GM18502 (cell line): ENCODE results near the gene OXCT2.
"Not testable (repeated sequence)": the region's sequence is repeated elsewhere in the genome, so short reads cannot be mapped to it uniquely, and the experiment has no call there.

ENCODE experiments used
- ATAC-seq: cut with Tn5 transposase; IDR thresholded peaks from one replicate; pipeline ENCODE4 v1.9.1; 2021; ENCODE audit warnings: mild to moderate bottlenecking; ENCODE audit not compliant: unreplicated experiment, poor library complexity

OXCT2 gene

DNA sequence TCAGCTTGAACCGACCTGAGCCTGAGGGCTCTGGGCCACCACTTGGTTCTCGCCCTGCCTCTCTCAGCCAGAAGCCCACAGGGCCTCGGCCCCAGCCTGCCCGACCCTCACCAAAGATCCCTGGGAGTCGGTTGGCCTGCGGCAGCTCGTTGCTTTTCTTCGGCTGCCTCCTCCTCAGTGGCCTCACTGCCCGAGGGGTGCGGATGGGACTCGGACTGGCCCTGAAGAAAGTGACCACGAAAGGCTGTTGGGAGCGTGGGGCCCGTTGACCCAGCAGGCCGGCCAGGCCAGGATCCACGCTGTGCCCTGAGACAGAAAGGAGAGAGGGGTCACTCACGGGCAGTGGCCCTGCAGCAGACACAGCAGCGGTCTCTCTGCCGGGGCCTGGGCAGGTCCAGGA, 6.6 kb downstream of the OXCT2 start:
- not testable (repeated sequence) for ATAC-seq

DNA sequence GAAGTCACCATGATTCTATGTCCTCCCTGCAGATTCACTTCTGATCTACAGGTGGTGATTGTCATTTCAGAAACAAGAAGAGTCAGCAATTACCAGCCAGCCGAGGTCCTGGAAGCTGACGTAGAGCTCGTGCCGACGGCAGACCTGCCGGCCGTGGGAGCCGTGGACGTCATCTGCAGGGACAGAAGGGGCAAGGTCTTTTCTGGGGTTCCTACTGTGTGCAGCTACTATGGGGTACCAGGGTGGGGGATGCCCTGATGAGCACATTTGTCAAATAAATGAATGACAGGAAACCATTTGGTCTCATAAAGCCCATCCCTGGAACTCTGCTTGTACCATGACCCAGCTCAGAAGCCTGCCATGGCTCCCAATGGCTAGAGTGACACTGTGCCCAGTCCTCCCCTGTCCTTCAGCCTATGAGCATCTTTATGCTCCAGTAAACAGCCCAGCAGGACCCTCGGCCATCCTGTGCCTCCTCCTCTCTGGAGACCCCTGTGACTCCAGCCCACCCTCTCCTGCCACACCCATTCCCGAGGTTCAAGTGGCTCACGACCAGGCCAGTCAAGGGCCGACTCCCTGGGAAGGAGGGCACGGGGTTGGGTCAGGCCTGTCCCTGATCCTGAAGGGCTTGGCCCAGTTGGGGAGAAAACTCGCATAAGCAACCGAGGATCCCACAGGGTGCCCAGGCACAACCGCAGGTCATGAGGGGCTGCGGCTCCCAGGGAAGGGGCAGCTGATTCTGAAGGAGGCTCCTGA, 7.4 kb downstream of the OXCT2 start:
- ATAC-seq = not testable (repeated sequence)

DNA sequence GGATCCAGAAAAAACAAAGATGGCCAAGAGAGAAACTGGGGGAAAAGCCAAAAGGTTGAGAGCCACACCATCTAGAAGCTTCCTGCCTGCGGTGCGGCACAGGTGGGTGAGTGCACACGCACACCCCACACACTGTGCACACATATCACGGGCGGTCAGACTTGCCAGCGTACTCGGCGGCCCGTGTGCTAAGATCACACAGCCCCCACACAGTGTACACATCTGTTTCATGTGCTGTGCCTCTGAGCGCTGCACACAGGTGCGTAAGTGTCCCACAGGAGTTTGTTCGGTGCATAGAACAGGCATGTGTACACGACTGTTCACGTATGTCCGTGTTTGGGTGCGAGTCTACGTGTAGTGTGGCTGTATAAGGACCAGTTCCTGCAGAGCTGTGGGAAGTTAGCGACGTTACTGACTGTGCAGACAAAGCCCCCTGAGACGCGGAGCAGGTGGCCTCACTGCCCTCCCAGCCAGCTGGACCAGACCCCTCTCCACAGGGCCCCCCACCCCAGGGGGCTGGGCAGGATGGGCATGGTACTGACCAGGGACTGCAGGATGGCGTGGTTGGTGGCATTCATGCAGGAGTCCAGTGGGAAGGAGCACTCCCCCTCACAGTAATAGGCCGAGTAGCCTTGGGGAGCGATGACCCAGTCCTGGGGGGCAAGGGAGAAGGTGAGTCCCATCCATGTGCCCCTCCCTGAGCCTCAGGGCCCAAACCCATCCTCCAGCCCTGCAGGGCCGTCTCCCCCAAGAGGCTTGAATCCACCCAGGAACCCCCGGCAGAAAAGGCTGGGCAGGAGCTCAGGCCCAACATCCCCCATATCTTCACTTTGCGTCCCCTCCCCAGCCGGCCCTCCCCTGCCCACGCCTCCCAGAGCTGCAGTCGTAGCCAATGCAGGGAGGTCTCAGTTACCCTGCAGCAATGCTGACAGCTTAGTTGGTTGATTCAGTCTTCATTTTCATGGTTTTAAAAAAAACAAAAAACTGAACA, 8.3 kb downstream of the OXCT2 start:
- ATAC-seq = no peak

DNA sequence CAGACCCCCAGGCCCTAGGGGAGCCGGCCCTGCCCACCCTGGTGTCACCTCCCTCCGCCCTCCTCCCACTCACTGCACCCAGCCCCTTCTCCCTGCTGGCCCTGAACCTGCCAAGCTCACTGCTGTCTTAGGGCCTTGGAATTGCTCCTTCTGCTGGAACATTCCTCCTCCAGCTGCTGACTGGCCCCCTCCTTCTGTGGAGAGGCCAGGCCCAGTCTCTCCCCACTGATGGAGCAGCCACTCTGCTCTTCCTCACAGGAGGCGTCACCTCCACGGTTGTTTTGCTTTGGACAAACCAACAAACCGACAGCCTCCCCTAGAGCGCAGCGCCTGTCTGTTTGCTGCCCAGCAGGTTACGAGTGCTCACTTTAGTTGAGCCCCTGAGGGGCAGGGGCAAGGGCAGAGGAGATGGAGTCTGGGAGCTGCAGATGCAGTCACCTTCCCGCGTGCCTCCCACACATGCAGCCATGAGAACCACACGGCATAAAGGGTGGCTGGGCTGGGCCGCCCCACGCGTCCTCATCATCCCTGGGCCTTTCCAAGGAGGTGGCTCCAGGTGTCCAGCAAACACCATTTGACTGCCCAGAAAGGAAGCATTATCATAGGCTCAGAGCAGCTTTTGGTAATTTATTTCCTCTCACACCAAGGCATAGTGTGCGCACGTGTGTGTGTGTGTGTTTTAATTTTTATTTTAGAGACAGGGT, 9.4 kb downstream of the OXCT2 start:
- ATAC-seq = no peak

DNA sequence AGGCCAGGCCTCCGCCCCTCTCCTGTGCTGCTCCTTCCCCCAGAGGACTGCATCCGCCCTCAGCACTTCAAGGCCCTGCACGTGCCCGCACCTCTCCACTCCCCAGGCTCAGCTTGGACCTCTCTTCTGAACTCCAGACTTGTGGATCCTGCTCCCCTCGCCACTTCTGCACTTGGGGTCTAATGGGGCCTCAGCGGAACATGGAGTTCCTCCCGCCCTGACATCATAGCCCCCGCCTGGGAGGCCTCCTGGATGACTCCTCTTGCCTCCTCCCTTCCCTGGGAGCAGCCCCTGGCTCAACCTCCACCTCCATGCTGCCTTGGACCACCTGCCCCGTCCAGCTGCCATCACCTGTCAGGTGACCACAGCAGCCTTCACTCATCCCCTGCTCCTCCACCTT, 10.1 kb downstream of the OXCT2 start:
- ATAC-seq = no peak

DNA sequence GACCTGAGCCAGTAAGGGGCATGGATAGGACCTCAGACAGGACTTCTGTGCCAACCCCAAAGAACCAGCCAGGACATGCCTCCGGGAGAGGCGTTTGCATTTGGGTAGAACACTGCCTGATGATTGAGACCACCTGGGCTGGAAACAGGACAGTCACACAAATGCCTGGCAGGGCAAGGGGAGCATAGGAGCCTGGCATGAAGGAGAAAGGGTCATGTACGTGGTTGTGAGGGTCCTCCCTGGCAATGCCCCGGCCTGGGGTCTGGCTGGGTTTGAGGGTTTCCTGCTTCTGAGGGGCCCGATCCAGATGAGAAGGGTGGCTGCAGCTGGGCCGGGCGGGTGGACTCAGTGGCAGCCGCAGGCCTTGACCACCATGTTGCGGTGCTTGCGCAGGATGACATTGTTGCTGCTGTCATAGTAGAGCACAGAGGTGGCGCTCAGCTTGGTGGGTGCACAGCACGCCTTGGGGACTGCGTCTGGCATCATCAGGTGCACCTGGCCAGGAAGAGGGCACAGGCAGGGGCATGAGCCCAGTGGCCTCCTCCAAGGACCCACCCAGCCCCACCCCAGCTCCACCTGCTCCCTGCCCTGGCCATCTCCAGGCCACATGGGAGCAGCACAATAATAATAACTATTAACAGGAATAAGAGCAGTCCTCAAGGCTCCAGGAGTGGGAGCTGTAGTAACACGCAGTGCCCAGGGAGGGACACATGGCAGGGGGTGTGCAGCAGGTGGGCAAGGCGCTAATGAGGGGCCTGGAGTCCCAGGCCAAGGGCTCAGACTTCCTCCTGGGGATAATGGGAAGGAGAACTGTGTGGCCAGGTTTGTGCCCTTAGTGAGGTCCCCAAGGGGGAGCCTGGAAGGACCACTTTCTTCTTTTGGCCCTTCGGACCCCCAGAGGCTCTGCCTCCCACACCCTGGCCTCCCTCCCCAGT, 10.8 kb downstream of the OXCT2 start:
- ATAC-seq = no peak

DNA sequence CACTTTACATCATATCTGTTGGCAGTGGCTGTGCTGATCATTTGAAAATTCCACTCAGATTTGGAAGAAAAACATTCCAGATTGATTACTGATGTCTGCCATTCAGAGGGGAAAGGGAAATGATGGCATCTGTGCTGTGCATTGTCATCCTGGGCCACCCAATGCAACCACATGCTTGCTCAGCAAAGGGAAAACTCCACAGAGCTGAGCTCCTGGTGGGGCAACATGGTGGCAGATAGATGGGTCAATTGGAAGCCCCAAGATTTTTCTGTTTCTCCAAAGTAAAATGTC, 11.8 kb downstream of the OXCT2 start:
- ATAC-seq = no peak

DNA sequence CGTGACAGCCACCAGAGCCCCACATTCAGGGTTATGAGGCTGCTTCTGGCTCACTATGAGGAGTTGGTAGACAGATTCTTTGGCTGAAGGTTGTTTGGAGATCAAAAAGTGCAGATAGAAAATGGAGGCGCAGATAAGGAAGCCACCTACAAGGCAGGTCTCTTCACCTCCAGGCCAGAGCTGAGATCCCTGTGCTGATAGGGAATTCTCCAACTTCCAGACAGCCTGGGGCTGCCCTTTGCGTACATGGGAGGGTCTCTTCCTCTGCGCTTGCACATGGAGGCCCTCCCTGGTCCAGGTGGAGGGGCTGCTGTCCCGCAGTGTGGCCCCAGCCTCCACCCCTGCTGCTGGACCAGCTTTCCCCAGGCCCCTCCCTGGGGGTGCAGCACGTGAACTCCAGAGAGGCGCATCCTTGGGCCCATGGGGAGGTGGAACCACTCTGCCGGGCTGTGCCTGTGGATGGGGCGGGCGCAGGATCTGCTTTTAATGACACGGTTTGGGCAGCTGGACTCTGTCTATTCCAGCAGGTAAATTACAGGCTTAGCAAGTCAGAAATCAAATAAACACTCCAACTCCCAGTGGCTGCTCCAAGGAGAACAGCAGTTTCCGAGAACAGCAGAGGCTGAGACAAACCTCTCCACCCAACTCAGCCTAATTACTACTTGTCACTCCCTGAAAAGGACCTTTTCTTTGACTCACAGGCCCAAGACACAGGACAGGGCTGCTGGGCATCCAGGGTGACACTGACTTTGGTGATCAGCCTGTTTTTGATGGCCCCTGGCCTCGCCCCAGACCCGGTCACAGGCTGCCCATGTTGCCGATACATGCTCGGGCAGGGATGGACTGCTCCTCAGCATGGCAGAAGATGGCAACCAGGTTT, 12.4 kb downstream of the OXCT2 start:
- ATAC-seq = no peak

DNA sequence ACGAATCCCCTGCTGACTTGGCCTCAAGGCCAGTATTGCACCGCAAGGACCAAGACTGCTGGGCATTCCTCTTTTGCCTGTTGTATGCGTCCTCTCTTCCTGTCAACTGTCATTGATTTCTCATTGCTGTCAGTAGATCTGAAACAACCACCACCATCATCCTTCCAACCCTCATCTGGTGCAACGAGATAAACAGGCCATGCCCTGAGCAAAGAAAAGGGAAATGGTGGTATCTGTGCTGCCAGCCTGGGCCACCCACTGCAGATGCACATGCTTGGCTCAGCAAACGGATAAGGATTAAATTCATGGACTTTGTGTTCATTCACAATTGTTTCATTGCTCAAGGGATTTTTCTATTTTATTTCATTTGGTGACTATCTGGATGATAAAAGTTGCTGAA, 13.6 kb downstream of the OXCT2 start:
- no peak for ATAC-seq

DNA sequence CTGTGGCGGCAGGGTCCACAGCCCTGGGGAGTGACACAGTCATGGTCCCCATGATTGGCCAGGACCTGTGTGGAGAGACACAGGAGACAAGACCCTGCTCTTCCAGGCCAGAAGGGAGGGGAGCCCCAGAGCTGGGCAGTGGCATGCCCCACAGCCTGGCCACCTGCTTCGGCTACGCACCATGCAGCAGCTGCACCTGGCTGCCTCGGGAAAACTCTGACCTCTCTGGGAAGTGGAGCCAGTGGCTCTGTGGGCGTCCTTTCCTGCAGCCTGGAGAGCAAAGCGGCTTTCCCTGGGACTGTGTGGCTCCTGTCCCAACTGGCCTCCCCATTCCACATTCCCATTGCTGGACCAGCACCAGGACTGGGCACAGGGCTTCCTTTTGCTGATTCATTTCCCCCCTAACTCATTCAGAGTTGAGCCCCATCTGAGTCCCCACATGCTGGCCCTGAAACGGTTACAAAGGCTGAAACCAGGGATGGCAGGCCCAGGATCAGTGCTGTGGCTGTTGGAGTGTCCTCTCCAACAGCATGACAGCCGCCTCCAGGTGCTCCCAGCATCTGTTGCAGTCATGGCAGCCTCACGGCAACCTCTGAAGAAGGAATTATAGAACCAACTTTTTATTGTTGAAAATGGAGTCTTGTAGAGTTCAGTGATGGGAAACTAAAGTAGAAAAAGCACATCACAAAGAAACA, 15.0 kb downstream of the OXCT2 start:
- no peak for ATAC-seq

DNA sequence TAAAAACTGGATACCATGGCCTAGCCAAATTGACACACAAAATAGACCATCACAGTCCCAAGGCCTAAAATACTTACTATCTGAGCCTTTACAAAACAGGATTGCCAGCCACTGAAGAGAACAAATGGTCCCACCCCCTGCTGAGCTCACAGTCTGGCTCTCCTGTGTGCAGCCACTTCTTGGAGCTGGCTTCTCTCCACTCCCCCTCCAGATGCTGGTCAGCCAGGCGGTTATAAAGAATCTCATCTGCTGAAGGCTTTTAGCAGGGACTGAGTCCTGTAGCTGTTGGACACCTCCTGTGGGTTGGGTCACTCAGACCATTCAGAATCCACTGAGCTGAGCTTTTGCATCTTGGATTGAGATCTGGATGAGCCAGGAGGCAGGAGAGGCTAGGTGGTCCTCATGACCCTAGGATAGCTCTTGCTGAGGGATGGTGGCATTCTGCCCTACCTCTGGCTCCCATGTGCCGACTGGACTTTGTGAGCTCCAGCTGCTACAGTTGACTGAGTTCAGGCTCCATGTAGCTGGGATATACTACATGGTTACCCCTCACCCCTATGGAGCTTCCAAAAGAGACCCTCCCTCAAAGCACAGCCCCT, 16.1 kb downstream of the OXCT2 start:
- ATAC-seq = no peak

DNA sequence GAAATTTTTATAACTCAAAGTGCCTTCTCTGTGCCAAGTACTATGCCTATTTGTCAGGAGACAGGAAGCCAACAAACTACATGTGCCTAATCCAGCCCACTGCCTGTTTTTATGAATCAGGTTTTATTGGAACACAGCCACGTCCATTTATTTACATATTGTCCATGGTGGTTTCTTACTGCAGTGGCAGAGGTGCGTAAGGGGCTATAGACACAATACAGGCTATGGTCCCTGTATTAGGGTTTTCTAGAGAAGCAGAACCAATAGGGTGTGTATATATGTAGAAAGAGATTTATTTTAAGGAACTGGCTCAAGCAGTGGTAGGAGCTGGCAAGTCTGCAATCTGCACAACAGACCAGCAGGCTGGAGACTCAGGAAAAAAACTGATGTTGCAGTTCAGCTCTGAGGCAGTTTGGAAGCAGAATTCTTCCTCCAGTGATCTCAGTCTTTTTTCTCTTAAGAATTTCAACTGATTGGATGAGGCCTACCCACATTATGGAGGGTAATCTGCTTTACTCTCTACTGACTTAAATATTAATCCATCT, 17.1 kb downstream of the OXCT2 start:
- no peak for ATAC-seq

DNA sequence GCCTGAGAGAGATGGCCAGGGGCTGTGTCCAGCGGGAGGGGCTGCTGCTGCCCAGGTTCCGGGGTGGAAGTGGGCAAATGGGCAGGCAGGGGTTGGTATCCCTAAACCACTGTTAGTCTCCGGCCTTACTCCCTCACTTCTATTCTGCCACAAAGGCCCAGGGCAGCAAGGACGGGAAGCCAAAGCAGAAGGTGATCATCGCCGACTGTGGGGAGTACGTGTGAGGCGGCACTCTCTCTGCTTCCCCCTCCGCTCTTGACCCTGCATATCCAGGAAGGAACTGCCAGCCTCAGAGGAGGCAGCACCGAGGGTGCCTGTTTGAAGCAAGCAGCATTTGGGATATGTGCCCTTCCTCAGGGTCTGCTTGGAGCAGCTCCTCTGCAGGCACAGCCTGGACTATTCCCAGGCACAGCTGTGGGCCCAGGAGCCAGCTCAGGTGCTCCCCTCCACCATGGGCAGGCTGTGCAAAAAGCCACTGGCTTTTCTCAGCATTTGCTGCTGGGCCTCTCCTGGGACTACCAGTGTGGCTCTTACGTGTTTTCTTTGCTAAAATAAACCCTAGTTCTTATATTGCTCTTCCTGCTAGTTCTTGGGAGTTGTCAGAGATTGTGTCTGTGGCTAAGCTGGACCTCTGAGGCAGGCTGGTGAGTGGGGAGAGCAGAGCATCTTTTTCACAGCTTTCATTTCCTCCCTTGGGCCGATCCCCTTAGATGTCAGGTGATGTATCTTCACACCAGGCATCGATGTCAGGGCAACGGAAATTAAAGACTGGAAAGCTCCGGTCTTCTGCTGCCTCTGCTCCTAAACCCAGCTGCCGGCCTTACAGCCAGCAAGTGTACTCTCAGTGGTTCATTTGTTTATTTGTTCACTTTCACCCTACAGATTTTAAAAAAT, 17.8 kb downstream of the OXCT2 start:
- ATAC-seq = no peak

DNA sequence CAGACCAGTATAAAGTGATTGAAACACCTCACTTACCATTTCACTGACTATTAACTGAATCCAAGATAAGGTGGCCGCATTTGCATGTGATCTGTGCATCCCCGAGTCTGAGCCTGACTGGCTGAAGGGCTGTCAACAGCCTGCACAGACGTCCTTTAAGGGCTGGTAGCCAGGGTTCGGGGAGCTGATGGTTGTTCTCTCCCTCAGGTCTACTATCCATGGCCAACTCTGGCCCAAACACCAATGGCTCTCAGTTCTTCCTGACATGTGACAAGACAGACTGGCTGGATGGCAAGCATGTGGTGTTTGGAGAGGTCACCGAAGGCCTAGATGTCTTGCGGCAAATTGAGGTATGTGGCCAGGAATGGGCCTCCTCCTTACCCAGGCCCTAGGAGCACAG, 18.4 kb downstream of the OXCT2 start:
- no peak for ATAC-seq

DNA sequence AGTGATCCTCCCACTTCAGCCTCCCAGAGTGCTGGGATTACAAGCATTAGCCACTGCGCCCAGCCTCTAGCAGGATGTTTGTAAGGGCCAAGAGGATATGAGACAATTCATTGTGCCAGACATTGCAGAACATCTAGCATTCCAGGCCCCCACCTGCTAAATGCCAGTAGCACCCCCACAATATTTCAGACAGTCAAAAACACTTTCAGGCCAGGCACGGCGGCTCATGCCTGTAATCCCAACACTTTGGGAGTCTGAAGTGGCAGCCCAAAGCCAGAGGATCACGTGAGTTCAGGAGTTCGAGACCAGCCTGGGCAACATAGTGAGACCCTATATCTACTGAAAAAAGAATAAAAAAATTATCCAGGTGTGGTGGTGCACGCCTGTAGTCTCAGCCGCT, 19.6 kb downstream of the OXCT2 start:
- ATAC-seq = no peak

DNA sequence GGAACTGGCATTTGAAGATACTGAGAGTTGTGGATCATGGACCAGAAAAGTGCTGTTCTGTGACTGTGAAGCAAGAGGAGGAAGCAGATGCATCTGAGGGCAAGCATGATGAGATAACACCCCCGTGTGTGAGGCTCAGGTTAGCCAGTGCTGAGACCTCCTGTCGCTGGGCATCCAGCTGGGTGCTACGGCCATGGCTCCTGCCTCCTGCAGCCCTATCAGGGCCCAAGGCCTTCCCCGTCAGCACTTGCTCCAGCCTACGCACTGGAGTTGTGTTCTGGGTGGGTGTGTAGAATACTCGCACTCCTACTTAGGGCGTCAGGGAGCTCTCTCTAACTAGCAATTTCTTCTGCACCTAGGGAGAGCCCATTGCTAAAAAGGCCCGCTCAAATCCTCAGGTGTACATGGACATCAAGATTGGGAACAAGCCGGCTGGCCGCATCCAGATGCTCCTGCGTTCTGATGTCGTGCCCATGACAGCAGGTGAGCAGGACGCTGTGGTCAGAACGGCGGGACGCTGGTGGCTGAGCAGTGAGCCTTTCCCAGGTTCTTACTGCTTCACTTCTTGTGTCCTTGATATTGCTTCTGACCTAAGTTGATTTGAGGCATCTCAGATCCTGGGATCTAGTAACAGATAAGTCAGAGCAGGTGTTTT, 26.0 kb downstream of the OXCT2 start:
- no peak for ATAC-seq
